ENCODE data around the gene SIL1.

SIL1 gene

GRCh38 chr5:138920181-138920580, 278.0 kb downstream of the SIL1 start:
- DNase-seq (ENCODE audit: low read depth): no peak

GRCh38 chr5:138918686-138919085, 279.5 kb downstream of the SIL1 start:
- DNase-seq (ENCODE audit: low read depth): no peak

- DNase-seq (ENCODE audit: low read depth): no peak
Observed at GRCh38 chr5:138914338-138914737, 283.8 kb downstream of the SIL1 start.

GRCh38 chr5:138913773-138914172, 284.4 kb downstream of the SIL1 start:
- DNase-seq (ENCODE audit: low read depth): no peak

GRCh38 chr5:138912093-138912492, 286.1 kb downstream of the SIL1 start:
- no peak for DNase-seq (ENCODE audit: low read depth)

GRCh38 chr5:138911441-138911840, 286.7 kb downstream of the SIL1 start:
- DNase-seq (ENCODE audit: low read depth): peak; percentile 46

- DNase-seq (ENCODE audit: low read depth): no peak
Observed at GRCh38 chr5:138910546-138911185, 287.5 kb downstream of the SIL1 start.

- DNase-seq (ENCODE audit: low read depth): no peak
Observed at GRCh38 chr5:138909734-138910133, 288.4 kb downstream of the SIL1 start.

GRCh38 chr5:138905541-138905940, 292.6 kb downstream of the SIL1 start:
- peak; percentile 81 for DNase-seq (ENCODE audit: low read depth)

GRCh38 chr5:138903130-138903775, 294.9 kb downstream of the SIL1 start:
- DNase-seq (ENCODE audit: low read depth): peak; percentile 86

- DNase-seq (ENCODE audit: low read depth): peak; percentile 32
Observed at GRCh38 chr5:138901716-138902115, 296.5 kb downstream of the SIL1 start.

GRCh38 chr5:138900281-138900965, 297.7 kb downstream of the SIL1 start:
- peak; percentile 86 for DNase-seq (ENCODE audit: low read depth)

- DNase-seq (ENCODE audit: low read depth): no peak
Observed at GRCh38 chr5:138898742-138899141, 299.4 kb downstream of the SIL1 start.

- DNase-seq (ENCODE audit: low read depth): no peak
Observed at GRCh38 chr5:138898299-138898698, 299.9 kb downstream of the SIL1 start.
